ENCODE results near the gene PHF20. TPM values are rescaled to one million over a fixed set of nuclear protein-coding genes. Genes with fewer than 3 reads are reported as not detected.

The PHF20 gene
- total and polyA plus RNA-seq, 2 of the 13 experiments (the other 11 are each of a cell fraction or from before 2014, with no cell fraction given), result 22.8 to 34.1 TPM

DNA sequence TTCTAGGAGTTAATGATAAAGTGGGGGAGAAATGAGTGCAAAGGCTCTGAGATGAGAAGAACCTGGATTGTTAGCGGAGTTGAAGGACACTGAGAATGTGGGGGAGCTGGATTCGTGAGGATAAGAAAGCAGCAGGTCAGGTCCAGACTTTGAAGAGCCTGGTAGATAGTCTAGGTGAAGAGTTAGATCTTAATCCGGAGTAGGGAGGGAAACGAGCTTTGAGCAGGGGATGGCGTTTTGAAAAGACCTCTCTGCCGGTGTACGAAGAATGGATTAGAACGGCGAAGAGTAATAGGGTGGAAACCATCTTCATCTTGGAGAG, 487 bp upstream of the PHF20 start (continued):
- TF ChIP-seq, protein P1, sequence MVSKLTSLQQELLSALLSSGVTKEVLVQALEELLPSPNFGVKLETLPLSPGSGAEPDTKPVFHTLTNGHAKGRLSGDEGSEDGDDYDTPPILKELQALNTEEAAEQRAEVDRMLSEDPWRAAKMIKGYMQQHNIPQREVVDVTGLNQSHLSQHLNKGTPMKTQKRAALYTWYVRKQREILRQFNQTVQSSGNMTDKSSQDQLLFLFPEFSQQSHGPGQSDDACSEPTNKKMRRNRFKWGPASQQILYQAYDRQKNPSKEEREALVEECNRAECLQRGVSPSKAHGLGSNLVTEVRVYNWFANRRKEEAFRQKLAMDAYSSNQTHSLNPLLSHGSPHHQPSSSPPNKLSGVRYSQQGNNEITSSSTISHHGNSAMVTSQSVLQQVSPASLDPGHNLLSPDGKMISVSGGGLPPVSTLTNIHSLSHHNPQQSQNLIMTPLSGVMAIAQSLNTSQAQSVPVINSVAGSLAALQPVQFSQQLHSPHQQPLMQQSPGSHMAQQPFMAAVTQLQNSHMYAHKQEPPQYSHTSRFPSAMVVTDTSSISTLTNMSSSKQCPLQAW (CRISPR knock-in tag; IDR thresholded peaks at IDR 0.05), result peak; percentile 66; the same call in 1 of the 2 replicates
- TF ChIP-seq JDP2 (CRISPR knock-in tag; IDR thresholded peaks at IDR 0.05; ENCODE audit: borderline replicate concordance), result no peak
- no peak for TF ChIP-seq ZNF672 (CRISPR knock-in tag; IDR thresholded peaks at IDR 0.05)
- TF ChIP-seq, protein P2, sequence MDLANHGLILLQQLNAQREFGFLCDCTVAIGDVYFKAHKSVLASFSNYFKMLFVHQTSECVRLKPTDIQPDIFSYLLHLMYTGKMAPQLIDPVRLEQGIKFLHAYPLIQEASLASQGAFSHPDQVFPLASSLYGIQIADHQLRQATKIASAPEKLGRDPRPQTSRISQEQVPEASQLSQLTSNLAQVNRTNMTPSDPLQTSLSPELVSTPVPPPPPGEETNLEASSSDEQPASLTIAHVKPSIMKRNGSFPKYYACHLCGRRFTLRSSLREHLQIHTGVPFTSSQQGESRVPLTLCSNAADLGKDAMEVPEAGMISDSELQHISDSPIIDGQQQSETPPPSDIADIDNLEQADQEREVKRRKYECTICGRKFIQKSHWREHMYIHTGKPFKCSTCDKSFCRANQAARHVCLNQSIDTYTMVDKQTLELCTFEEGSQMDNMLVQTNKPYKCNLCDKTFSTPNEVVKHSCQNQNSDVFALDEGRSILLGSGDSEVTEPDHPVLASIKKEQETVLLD (CRISPR knock-in tag; IDR thresholded peaks at IDR 0.05; ENCODE audit: low read depth), result no peak
- TF ChIP-seq SP1 (IDR thresholded peaks at IDR 0.05), result no peak
- no peak for TF ChIP-seq SP1 (CRISPR knock-in tag; IDR thresholded peaks at IDR 0.05)
- no peak for TF ChIP-seq ZIK1 (CRISPR knock-in tag; IDR thresholded peaks at IDR 0.05; ENCODE audit: borderline replicate concordance, low read depth)
- TF ChIP-seq, protein P3, sequence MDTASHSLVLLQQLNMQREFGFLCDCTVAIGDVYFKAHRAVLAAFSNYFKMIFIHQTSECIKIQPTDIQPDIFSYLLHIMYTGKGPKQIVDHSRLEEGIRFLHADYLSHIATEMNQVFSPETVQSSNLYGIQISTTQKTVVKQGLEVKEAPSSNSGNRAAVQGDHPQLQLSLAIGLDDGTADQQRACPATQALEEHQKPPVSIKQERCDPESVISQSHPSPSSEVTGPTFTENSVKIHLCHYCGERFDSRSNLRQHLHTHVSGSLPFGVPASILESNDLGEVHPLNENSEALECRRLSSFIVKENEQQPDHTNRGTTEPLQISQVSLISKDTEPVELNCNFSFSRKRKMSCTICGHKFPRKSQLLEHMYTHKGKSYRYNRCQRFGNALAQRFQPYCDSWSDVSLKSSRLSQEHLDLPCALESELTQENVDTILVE (CRISPR knock-in tag; IDR thresholded peaks at IDR 0.05), result no peak
- TF ChIP-seq TERF1 (CRISPR knock-in tag; IDR thresholded peaks at IDR 0.05), result 0 out of 2 replicates have a peak, but pooled peaks have one; percentile 60
- TF ChIP-seq, protein P4, sequence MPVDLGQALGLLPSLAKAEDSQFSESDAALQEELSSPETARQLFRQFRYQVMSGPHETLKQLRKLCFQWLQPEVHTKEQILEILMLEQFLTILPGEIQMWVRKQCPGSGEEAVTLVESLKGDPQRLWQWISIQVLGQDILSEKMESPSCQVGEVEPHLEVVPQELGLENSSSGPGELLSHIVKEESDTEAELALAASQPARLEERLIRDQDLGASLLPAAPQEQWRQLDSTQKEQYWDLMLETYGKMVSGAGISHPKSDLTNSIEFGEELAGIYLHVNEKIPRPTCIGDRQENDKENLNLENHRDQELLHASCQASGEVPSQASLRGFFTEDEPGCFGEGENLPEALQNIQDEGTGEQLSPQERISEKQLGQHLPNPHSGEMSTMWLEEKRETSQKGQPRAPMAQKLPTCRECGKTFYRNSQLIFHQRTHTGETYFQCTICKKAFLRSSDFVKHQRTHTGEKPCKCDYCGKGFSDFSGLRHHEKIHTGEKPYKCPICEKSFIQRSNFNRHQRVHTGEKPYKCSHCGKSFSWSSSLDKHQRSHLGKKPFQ (CRISPR knock-in tag; IDR thresholded peaks at IDR 0.05; ENCODE audit: insufficient replicate concordance), result peak; percentile 59
- TF ChIP-seq ZNF337 (CRISPR knock-in tag; IDR thresholded peaks at IDR 0.05; ENCODE audit: borderline replicate concordance, low read depth), result 0 out of 2 replicates have a peak, but pooled peaks have one; percentile 11
- TF ChIP-seq ZNF607 (CRISPR knock-in tag; IDR thresholded peaks at IDR 0.05; ENCODE audit: borderline replicate concordance), result no peak
- TF ChIP-seq ELF3 (CRISPR knock-in tag; IDR thresholded peaks at IDR 0.05), result no peak
- no peak for TF ChIP-seq STAG1 (CRISPR knock-in tag; IDR thresholded peaks at IDR 0.05)
- TF ChIP-seq ZNF569 (CRISPR knock-in tag; IDR thresholded peaks at IDR 0.05; ENCODE audit: borderline replicate concordance), result no peak
- TF ChIP-seq, protein P5, sequence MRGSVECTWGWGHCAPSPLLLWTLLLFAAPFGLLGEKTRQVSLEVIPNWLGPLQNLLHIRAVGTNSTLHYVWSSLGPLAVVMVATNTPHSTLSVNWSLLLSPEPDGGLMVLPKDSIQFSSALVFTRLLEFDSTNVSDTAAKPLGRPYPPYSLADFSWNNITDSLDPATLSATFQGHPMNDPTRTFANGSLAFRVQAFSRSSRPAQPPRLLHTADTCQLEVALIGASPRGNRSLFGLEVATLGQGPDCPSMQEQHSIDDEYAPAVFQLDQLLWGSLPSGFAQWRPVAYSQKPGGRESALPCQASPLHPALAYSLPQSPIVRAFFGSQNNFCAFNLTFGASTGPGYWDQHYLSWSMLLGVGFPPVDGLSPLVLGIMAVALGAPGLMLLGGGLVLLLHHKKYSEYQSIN (CRISPR knock-in tag; IDR thresholded peaks at IDR 0.05; ENCODE audit: borderline replicate concordance), result no peak
- TF ChIP-seq SRF (IDR thresholded peaks at IDR 0.05; ENCODE audit: low read depth, low read length), result no peak
- no peak for TF ChIP-seq HDAC2 (CRISPR knock-in tag; IDR thresholded peaks at IDR 0.05)
- TF ChIP-seq, protein P6, sequence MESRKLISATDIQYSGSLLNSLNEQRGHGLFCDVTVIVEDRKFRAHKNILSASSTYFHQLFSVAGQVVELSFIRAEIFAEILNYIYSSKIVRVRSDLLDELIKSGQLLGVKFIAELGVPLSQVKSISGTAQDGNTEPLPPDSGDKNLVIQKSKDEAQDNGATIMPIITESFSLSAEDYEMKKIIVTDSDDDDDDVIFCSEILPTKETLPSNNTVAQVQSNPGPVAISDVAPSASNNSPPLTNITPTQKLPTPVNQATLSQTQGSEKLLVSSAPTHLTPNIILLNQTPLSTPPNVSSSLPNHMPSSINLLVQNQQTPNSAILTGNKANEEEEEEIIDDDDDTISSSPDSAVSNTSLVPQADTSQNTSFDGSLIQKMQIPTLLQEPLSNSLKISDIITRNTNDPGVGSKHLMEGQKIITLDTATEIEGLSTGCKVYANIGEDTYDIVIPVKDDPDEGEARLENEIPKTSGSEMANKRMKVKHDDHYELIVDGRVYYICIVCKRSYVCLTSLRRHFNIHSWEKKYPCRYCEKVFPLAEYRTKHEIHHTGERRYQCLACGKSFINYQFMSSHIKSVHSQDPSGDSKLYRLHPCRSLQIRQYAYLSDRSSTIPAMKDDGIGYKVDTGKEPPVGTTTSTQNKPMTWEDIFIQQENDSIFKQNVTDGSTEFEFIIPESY (CRISPR knock-in tag; IDR thresholded peaks at IDR 0.05), result no peak
